Activated T-helper 9 cell treated with anti-CD3 and anti-CD28 coated beads, Interleukin-2, amount 50 U/mL, for 16 hours (primary cell): ENCODE measurements around the gene SLC6A6.
"Not testable (repeated sequence)": the region's sequence is repeated elsewhere in the genome, so short reads cannot be mapped to it uniquely, and the experiment has no call there.

Source experiments
- DNase-seq: peaks from one replicate; pipeline ENCODE4 v3.0.0-alpha.2; 2020; ENCODE audit warnings: low read depth

SLC6A6 gene

GRCh38 chr3:14398797-14399106 is 3.7 kb upstream of the SLC6A6 start:
- no peak for DNase-seq

GRCh38 chr3:14401692-14402303 is 608 bp upstream of the SLC6A6 start:
- no peak for DNase-seq

- no peak for DNase-seq
Observed at GRCh38 chr3:14403619-14404155, 1.3 kb downstream of the SLC6A6 start.

GRCh38 chr3:14404186-14404585 is 1.8 kb downstream of the SLC6A6 start:
- no peak for DNase-seq

GRCh38 chr3:14404631-14405359 is 2.4 kb downstream of the SLC6A6 start:
- DNase-seq, result no peak

DNA sequence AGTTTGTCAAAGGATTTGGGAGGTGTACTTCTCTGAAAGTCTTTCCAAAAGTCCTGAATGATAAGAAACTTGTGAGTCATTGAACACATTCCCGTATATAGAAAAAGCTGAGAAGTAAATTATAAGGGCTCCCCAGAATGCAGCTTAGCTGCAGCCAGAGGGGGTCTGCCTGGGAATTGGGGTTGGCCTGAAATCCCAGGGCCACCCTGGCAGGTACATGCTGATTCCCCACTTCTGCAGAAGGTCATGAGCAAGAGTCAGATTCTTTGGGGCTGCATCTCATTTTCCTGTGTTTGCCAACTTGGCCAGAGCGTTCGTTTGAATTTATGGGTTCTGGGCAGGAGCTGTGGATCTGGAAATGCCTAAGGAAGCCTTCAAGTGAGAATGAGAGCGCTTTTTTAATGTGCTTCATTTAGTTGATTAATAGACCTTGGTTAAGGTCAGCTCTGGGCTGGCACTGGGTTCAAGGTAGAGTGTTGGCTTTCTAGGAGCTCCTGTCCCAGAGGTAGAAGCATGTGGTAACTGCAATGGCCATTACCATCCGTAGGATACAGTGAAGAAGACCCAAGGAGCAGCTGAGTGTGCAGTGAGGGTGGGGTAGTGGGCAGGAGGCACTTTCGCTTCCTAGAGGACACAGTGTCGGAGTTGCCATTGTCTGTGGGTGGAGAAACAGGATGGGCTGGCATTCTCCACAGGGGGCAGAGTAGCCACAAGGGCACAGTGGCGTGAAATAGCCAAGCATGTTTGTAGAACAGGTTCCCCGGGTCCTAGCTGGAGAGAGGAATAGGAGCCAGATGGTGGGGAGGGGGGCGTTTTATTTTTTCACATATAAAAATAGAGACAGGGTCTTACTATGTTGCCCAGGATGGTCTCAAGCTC is 3.2 kb downstream of the SLC6A6 start:
- DNase-seq, result no peak

DNA sequence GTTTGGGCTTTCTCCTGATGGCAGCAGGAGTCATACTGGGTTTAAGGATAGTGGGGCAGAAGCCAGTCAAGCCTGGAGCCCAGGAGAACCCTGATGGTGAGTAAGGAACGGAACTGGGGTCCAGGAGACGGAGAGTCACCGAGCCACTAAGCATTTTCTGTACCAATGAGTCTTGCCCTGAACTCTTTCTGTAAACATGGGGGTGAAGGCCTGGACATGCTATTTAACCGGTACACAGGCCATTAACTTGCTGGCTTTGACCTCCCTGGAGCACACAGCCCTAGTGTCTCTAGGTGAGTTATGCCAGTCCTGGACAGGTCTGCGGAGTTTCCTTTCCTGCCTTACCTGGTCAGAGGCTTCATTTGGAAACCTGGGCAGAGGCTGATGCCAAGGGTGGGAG is 3.9 kb downstream of the SLC6A6 start:
- DNase-seq, result no peak

DNA sequence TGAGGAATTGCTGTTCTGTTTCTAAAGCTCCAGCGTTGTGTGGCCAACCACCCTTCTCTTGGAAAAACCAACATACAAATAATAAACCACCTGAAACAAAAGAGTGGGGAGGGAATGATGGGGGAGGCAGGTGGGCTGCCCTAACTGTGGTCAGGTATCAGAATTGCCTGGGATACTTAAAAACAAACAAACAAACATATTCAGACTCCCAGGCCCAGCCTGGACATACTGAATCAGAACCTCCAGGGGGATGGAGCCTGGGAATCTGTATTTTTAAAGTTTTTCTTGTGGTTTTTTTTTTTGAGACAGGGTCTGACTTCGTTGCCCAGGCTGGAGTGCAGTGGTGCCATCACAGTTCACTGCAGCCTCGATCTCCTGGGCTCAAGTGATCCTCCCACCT is 4.4 kb downstream of the SLC6A6 start:
- no peak for DNase-seq

DNA sequence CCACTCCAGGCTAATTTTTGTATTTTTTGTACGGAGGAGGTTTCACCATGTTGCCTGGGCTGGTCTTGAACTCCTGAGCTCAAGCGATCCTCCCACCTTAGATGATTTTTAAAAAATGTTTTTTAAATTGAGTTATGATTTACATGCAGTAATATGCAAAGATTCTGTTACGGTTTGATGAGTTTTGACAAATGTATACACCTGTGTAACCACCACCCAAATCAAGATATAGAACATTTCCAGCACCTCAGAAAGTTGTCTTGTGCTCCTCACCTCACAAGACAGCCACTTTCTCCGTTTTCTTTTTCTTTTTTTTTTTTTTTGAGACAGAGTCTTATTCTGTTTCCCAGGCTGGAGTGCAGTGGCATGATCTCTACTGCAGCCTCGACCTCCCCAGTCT is 4.8 kb downstream of the SLC6A6 start:
- no peak for DNase-seq

DNA sequence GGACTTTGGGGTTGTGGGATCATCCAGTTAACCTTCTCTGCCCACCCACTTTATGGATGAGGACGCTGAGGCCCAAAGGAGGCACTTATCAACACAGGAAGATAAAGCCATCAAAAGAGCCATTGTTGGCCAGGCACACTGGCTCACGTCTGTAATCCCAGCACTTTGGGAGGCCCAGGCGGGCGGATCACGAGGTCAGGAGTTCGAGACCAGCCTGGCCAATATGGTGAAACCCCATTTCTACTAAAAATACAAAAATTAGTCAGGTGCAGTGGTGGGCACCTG is 7.3 kb downstream of the SLC6A6 start:
- DNase-seq, result not testable (repeated sequence)

DNA sequence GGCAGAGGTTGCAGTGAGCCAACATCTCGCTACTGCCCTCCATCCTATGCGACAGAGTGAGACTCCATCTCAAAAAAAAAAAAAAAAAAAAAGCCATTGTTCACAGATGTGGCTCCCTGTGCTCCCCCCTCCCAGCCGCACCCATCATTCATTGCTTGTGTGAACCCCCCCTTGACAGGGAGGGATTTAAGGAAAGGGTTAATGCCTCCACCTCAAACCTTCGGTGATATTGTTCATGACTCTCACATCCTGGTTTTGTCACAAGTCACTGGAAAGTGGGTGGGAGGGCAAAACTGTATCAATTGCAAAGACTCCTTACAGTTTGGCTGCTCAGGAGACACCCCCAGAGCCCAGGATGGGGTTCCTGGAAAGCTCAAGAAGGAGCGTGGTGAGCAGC is 7.7 kb downstream of the SLC6A6 start:
- no peak for DNase-seq

DNA sequence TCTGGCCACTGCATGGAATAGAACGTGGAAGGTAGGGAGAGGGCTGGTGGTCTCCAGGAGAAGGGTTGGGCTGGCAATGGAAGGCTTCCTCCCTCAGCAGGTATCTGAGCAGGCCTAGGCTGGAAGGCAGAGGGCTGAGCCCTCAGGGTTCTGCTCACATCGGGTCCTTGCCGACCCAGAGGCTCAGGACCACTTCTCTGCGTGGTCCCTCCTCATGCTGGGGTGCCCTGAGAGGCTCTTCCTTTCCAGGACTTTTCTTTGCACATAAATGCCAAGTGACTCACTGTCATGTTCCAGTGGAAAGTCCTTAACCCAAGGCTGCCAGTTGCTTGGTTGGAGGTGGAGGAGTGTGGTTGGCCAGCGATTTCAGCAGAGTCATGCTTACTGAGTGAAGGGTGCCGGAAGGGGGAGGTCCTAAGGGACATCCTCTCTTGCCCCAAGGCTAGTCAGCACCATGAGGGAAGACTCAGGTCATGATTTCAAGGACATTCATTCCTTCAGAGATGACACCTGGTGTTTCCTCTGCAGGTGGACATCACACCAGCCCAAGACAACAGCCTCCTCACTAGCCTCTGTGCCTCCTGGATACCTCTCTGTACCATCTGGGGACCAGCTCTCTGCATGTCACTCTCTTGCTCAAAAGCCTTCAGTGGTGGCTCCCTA is 8.2 kb downstream of the SLC6A6 start:
- no peak for DNase-seq

DNA sequence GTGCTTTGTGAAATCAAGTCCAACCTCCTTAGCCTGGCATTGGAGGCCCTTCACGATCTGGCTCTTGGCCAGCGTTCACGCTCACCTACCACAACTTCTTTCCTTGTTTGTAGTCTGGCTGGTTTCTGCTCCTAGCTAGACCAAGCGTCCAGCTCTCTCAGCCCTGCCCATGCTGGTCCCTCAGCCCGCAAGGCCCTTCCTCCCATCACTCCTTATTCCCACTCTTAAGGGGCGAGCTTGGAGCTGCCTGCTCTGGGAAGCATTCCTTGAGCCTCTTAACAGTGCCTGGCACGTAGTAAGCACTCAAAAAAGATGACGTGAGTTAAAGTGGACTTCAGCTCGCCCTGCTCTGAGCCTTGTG is 8.7 kb downstream of the SLC6A6 start:
- DNase-seq, result no peak

GRCh38 chr3:14411988-14412387 is 9.6 kb downstream of the SLC6A6 start:
- no peak for DNase-seq

DNA sequence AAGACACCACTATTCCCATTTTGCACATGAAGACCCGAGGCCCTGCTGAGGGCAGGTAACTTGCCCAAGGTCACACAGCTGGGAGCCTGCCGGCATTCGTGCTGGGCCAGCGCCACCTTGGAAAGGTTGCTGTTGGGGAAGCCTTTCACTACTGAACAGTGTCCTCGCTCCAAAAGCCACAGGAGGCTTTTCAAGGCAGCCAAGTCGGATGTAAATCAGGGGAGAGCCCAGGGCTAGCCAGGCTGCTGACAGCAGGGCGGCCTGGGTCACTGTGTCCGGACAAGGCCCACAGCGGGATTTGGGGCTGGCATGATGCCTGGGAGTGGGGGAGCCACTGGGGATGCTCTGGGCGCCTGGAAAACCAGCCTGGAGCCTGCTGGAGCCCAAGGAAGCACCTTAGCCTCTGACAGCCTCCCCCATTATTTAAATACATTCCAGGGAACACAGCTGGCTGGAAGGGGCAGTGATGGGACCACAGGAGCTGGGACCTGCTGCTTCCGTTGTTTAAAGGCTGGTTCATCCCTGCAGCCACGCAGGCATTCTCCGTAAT is 10.5 kb downstream of the SLC6A6 start:
- no peak for DNase-seq

DNA sequence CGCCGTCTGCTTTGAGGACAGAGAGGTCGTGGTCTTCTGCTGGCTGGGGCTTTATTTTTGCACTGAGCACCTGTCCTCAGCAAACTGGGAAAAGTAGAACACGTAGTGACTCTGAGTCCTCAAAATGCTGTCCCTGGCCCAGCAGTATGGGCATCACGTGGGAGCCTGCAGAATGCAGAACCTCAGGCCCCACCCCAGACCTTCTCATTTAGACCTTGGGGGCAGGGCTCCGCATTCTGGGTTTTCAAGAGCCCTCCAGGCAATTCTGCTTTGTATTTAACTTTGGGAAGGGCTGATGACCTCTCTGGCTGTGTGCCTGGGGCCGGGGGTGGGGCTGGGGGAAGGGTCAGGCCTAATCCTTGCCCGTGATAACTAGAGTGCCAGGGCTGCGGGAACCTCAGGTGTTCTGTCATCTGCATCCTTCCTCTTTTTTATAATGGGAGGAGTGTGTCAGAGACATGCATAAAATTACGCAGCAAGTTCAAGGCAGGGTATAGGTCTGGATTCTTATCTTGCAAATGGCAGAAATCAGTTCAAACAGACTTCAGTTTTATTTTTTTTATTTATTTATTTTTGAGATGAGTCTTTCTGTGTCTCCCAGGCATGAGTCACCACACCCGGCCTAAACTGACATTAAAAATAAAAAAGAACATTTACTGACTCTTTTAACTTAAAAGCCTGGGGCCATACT is 11.1 kb downstream of the SLC6A6 start:
- no peak for DNase-seq

DNA sequence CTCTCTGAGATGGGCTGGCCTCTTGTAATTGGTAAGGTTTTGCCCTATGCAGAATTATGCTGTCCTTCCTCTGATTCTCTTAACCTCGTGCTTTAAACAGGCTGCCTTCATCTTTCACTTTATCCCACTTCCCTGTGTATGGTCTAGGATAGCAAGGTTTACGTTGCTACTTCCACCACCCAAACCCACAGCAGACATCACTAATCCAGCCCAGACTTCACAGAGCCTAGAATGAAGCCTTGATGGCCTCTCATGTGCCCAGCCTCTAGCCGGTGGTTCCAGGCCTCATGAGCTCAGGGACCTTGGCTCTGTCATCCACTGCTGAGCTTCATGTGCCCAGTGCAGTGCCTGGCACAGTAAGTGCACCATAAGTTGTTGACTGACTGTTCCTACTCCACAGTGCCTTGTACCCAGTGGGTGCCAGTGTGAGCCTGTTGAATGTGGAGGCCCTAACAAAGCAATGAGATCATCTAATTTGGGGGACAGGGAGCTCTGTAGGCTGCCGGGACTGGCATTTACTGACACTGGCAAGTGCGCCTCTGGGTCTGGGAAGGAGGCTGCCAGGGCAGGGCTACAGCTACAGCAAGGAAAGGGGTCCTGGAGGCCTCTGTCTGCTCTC is 12.5 kb downstream of the SLC6A6 start:
- no peak for DNase-seq

DNA sequence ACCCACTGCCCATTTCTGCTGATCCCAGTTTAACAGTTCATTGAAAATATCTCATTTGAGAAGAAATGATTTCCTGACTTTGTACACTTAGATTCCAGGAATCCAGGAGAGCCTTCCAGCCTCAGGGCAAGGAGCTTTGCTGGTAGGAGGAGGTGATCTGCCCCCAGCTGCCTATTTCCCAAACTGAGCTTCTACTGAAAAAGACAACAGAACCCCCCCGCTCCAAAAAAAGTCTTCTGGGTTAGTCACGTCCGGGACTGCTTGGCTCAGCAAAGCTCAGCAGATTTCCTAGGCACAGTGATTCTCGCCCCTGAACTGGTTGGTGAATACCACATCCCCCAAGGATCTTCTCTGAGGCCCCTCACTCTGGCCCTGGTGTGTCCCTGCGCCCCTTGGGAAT is 13.1 kb downstream of the SLC6A6 start:
- DNase-seq, result no peak

DNA sequence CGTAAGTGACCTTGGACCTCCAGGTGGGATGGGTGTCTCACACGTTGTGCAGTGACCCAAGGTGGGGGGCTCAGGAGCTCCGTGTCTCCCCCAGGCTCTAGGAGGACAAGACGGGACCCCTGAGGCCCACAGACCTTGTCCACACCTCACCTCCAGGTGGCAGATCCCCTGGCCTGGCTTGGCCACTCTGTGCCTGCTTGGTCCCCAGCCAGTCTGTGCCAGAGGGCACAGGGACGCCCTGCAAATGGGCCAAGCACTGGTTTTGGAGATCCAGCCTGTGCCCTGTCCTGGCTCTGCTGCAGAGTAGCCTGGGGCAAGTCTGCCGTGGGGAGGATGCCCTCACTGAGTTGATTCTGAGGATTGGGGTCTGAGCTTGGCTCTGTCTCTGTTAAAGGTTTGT is 14.0 kb downstream of the SLC6A6 start:
- no peak for DNase-seq

- no peak for DNase-seq
Observed at GRCh38 chr3:14418296-14419250, 16.2 kb downstream of the SLC6A6 start.
